ENCODE data around the gene LTB4R2. TPM values are rescaled to one million over a fixed set of nuclear protein-coding genes. Genes with fewer than 3 reads are reported as not detected.

Gene LTB4R2
- total and polyA plus RNA-seq, 7 donors = under 0.01 to 5.5 (median 3.6) TPM; not detected in 1

DNA sequence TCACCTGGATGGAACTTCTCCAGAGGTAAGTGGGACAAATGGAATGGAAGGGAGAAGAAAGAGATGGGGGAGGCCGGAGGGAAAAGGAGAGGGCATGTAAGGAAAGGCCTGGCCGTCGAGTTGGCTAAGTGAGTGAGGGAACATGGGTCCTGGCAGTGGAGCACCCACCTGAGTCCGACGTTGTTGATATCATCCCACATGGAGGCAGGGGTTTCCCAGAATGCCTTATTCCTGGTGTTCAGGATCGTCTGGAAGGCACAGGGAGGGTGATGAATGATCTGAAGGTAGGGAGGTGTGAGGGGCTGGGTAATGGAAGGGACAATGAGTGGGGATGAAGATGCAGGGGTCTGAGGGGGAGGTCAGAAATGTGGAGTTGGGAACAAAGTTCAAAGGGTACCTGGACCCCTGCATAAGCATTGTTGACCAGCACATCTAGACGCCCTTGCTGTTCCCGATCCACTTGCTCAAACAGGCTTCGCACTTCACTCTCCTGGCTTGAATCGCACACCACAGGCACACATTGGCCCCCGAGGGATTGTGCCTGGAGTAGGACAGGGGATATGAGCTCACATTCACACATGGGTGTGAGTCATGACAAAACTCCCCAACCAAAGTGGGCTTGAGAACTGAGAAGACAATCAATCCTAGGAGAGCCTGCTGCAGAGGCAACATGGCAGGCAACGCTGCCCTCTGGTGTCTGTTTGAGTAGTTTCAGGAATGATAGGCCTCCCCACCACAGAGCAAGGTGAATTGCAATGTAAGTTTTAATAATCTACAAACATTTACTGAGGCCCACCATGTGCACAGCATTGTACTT, 13.4 kb upstream of the LTB4R2 start:
- intact Hi-C loops (cut with DNase I) = loop anchor here (1.0 kb wide), 1 partner anchor 53 kb away; no protein-coding TSS in a partner anchor
- H3K27ac ChIP-seq = peak overlapping the region in 2 of 4 donors; percentile 22 to 47
- peak; percentile 73 for DNase-seq
- H3K4me3 ChIP-seq = no peak overlapping the region
- peak in 1 of 4 donors; percentile 21 for TF ChIP-seq POLR2AphosphoS5 (IDR thresholded peaks at IDR 0.05)
- no peak for TF ChIP-seq EP300 (IDR thresholded peaks at IDR 0.05)
- no peak for TF ChIP-seq POLR2A (IDR thresholded peaks at IDR 0.05)
- TF ChIP-seq, protein P1, sequence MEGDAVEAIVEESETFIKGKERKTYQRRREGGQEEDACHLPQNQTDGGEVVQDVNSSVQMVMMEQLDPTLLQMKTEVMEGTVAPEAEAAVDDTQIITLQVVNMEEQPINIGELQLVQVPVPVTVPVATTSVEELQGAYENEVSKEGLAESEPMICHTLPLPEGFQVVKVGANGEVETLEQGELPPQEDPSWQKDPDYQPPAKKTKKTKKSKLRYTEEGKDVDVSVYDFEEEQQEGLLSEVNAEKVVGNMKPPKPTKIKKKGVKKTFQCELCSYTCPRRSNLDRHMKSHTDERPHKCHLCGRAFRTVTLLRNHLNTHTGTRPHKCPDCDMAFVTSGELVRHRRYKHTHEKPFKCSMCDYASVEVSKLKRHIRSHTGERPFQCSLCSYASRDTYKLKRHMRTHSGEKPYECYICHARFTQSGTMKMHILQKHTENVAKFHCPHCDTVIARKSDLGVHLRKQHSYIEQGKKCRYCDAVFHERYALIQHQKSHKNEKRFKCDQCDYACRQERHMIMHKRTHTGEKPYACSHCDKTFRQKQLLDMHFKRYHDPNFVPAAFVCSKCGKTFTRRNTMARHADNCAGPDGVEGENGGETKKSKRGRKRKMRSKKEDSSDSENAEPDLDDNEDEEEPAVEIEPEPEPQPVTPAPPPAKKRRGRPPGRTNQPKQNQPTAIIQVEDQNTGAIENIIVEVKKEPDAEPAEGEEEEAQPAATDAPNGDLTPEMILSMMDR (IDR thresholded peaks at IDR 0.05) = peak; percentile 11 to 64 (median 54)
- H3K27me3 ChIP-seq = no peaks in the 10 kb centered on the region
- H3K4me1 ChIP-seq = peaks cover 0 to 30% (median 24%) of the 10 kb centered on the region in 4 donors
- H3K9me3 ChIP-seq = no peaks in the 10 kb centered on the region
- 65 to 70% methylated on average over 12 of the region's 12 CpGs for WGBS, 2 donors
- peaks cover 6 to 39% (median 15%) of the 10 kb centered on the region in 4 donors for H3K36me3 ChIP-seq

DNA sequence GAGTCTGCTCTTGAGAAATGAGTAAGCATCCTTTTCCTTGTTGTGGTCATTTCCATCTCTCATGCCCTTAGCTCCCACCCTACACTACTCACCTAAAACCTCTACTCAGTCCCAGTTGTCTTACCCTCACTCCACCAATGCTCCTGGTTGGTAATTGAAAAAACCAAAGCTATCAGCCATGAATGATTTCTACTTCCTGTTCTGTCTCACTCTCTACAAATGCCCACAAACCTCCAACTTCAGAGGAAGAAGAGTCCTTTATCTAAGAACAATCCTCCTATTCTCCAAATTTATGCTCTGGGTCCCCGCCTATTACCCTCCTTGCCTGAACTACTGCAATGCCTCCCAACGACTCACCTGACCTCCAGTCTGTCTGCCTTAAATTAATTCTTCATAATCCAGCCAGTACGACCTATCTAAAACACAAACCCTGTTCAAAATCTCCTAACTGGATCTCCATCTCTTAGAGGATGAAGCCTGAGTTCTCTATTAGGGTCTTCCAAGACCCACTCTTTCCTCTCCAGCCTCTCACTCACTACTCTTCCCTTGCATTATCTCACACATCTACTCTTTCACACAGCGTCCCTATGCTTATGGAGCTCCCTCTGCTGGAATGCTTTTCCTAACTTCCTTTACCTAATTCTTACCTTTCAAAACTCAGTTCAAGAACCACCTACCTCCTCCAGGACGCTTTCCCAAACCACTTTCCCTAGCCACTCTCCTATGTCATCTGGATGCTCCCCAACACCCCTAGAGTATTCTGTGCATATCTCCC, 12.6 kb upstream of the LTB4R2 start:
- H3K4me1 ChIP-seq = peaks cover 0 to 31% (median 25%) of the 10 kb centered on the region in 4 donors
- H3K27ac ChIP-seq = no peak overlapping the region
- DNase-seq = no peak
- no peaks in the 10 kb centered on the region for H3K27me3 ChIP-seq
- TF ChIP-seq POLR2A (IDR thresholded peaks at IDR 0.05) = no peak
- TF ChIP-seq, protein P1 (IDR thresholded peaks at IDR 0.05) = peak in 2 of 4 experiments; percentile 9 to 30
- 31 to 48% methylated on average over 5 of the region's 5 CpGs for WGBS, 2 donors
- intact Hi-C loops (cut with DNase I) = loop anchor here (1.0 kb wide), 1 partner anchor 54 kb away; no protein-coding TSS in a partner anchor
- no peaks in the 10 kb centered on the region for H3K9me3 ChIP-seq
- no peak overlapping the region for H3K4me3 ChIP-seq
- H3K36me3 ChIP-seq = peaks cover 6 to 39% (median 19%) of the 10 kb centered on the region in 4 donors

DNA sequence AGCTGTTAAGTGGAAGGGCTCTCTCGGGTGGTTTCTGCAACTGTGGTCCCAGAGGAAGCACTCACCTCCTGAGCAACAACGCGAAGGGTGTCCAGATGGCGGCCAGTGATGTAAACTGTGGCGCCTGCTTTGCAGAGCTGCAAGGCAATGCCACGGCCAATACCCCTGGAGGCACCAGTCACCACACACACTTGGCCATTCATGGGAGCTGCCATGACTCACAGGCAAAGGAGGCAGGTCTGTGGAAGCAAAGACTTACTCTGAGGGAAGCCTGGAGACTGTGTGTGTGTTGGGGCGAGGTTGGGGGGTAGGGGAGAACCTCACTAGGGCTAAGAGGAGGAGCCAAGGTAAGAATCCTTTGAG, 11.1 kb upstream of the LTB4R2 start:
- H3K9me3 ChIP-seq = no peaks in the 10 kb centered on the region
- intact Hi-C loops (cut with DNase I) = no loop called here
- no peaks in the 10 kb centered on the region for H3K27me3 ChIP-seq
- TF ChIP-seq POLR2A (IDR thresholded peaks at IDR 0.05) (no peak), POLR2AphosphoS5 (IDR thresholded peaks at IDR 0.05) (no peak), EP300 (IDR thresholded peaks at IDR 0.05) (no peak)
- TF ChIP-seq, protein P1 (IDR thresholded peaks at IDR 0.05) = no peak
- peaks cover 18 to 49% (median 33%) of the 10 kb centered on the region in 4 donors for H3K36me3 ChIP-seq
- peak overlapping the region; percentile 79 to 88 (median 86) for H3K27ac ChIP-seq
- H3K4me3 ChIP-seq = peak overlapping the region; percentile 67 to 81 (median 76)
- no peak for DNase-seq
- 52 to 61% methylated on average over 7 of the region's 7 CpGs for WGBS, 2 donors
- peaks cover 0 to 31% (median 25%) of the 10 kb centered on the region in 4 donors for H3K4me1 ChIP-seq

DNA sequence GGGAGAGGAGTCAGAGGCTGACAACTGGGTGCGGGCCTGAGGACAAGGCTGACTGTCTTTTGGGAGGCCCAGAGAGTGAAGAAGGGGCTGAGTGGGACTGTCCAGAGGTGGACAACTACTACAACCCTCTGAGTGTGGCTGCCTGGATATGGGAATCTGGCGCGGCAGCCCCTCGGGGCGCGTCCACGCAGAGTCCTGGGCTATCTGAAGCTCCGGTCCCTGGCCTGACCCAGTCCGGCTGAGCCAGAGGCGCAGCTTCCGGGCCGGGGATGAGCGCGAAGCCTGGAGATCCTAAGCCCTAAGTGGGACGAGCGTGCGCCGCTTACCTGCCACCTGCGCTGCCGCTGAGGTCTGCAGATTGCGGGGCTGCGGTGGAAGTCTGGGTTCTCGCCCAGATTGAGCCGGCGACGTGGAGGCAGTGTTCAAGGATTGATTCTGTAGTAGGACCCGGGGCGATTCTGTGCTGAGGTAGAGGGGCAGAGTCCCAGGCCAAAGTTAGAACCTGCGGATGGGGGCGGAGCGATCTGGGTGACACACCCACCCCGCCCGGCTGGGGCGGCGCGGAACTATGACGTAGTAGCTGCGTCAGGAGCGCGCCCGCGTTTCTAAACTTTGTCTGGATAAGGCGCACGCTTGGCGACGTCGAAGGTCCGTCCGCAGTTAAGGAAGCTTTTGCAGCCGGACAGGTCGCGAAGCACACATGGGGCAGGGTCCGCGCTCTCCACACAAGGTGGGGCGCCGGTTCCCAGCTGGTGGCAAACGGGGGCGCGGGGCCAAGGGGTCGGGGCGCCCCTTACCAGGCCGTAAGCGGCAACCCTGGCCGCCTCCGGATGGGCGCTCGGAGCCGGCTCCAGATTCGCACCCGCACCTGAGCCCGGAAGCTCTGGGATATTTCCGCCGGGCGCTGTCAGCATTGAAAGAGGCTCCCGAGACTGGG, 10.4 kb upstream of the LTB4R2 start, which contains the start of the genes DHRS1 and NOP9:
TSS of gene DHRS1 (minus strand) at position 526 of the 937 bp plus-strand sequence. CDS start 674 bp downstream, outside the sequence.
TSS of gene NOP9 (plus strand) at position 596 of the 937 bp plus-strand sequence. CDS start at position 701, 105 bp downstream.
- intact Hi-C loops (cut with DNase I) = no loop called here
- Histone ChIP-seq H3K27me3 (no peaks in the 10 kb centered on the region), H3K4me1 (peaks cover 0 to 31% (median 25%) of the 10 kb centered on the region in 4 donors), H3K9me3 (no peaks in the 10 kb centered on the region), H3K36me3 (peaks cover 25 to 55% (median 40%) of the 10 kb centered on the region in 4 donors), H3K27ac (peak within 1 kb of the TSS; percentile 79 to 88 (median 86)), H3K4me3 (peak within 1 kb of the TSS; percentile 67 to 81 (median 76))
- TF ChIP-seq, protein P1 (IDR thresholded peaks at IDR 0.05) = no peak
- TF ChIP-seq POLR2AphosphoS5 (IDR thresholded peaks at IDR 0.05) (peak; percentile 90 to 94 (median 92)), POLR2A (IDR thresholded peaks at IDR 0.05) (peak; percentile 60 to 70), EP300 (IDR thresholded peaks at IDR 0.05) (peak in 1 of 4 donors; percentile 15)
- DNase-seq = peak; percentile 96
- 0% methylated on average over 75 of the region's 75 CpGs for WGBS, 2 donors

Measured in sigmoid colon (tissue), 7 donors.